Hepatocyte (in vitro differentiated cells): ENCODE measurements around the gene UCK2.

Experiments
- EZH2 ChIP-seq: fragments of 200-600 bp; sonication (generic); IDR thresholded peaks from 2 replicates; pipeline ENCODE4 v1.6.1; 2016; ENCODE audit warnings: antibody characterized with exemption, mild to moderate bottlenecking, borderline replicate concordance
- EZH2phosphoT487 ChIP-seq: fragments of 200-600 bp; sonication (generic); IDR thresholded peaks from one replicate; pipeline ENCODE4 v1.6.1; 2018; ENCODE audit warnings: antibody characterized with exemption, mild to moderate bottlenecking, low read depth, moderate library complexity; ENCODE audit not compliant: unreplicated experiment, severe bottlenecking
- TF ChIP-seq, protein P1 (sequence below): fragments of 200-600 bp; sonication (generic); IDR thresholded peaks from 2 replicates; pipeline ENCODE4 v1.5.1; 2016; ENCODE audit warnings: antibody characterized with exemption, mild to moderate bottlenecking; ENCODE audit not compliant: poor library complexity

DNA sequence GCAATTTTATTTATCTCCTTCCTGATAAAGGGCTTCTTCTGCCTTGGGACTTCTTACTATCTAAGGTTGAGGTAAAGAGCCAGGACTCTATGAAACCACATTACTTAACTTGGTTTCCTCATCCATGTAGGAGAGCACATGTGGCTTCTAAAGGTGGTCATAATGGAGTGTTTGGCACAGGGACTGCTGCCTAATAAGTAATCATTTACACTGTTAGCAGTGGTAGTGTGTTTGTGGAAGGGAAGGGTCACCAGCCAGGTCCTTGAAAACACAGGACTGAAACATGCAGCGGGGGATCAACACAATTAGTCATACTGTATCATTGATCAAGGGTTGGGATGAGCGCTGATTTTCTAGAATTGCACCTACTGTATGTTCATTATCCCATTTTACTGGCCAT lies 59.6 kb downstream of the UCK2 start:
- TF ChIP-seq EZH2: no peak
- TF ChIP-seq, protein P1, sequence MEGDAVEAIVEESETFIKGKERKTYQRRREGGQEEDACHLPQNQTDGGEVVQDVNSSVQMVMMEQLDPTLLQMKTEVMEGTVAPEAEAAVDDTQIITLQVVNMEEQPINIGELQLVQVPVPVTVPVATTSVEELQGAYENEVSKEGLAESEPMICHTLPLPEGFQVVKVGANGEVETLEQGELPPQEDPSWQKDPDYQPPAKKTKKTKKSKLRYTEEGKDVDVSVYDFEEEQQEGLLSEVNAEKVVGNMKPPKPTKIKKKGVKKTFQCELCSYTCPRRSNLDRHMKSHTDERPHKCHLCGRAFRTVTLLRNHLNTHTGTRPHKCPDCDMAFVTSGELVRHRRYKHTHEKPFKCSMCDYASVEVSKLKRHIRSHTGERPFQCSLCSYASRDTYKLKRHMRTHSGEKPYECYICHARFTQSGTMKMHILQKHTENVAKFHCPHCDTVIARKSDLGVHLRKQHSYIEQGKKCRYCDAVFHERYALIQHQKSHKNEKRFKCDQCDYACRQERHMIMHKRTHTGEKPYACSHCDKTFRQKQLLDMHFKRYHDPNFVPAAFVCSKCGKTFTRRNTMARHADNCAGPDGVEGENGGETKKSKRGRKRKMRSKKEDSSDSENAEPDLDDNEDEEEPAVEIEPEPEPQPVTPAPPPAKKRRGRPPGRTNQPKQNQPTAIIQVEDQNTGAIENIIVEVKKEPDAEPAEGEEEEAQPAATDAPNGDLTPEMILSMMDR: no peak
- TF ChIP-seq EZH2phosphoT487: no peak
